ENCODE data around the gene NME7. TPM values are rescaled to one million over a fixed set of nuclear protein-coding genes. Genes with fewer than 3 reads are reported as not detected.

Gene NME7
- total and polyA plus RNA-seq, 2 experiments from 2014 or later = 39.1 to 48.5 TPM

DNA sequence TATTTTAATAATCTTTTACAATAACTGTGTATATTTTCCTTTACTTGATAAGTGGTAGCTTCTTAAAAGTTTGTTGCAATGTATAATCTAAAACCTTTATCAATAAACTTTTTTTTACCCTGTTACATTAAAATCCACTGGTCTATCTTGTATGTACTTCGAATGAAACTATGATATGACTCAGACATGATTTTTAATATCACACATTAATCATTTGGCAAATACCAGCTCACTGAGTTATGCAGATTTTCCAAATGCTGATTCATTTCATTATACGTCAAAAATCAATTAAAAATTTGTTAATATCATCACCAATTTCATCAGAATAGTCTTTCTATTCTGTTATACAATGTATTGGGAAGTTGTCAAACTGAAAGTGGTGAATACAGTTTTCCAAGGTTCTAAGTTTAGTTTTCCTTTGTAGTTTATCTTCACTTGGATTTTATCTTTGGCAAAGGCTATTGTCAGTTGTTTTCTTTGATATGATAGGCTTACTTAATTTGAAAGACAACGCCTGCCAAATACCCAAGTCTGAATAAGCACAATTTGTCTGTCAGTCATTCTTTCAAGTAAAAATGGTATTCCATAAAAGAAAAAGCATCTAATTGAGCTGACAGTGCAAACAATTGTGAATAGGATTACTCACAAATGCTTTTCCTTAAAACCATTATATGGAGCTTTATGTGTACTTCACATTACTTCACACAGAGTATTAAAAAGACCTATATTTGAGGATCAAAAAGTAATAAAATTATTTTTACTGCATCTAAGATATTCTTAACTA lies 127.0 kb downstream of the NME7 start:
- Mint-ChIP-seq H3K36me3 (ENCODE audit: low read depth) (no peaks in the 10 kb centered on the region), H3K9me3 (no peaks in the 10 kb centered on the region), H3K4me1 (peaks cover 3% of the 10 kb centered on the region; the same call in 1 of the 3 replicates), H3K27ac (no peak overlapping the region), H3K4me3 (no peak overlapping the region), H3K27me3 (ENCODE audit: insufficient read depth, low read depth, poor library complexity) (no peaks in the 10 kb centered on the region)
- 0 out of 2 replicates have a peak overlapping the region, but pooled peaks have one; percentile 7 for H3K4me2 ChIP-seq
- no peak overlapping the region for H3K4me3 ChIP-seq
- no peaks in the 10 kb centered on the region for H3K36me3 ChIP-seq (ENCODE audit: insufficient read depth)
- H3K79me2 ChIP-seq (replicated peaks; ENCODE audit: insufficient read depth) = no peaks in the 10 kb centered on the region
- no peak overlapping the region for H2AFZ ChIP-seq
- H3K27ac ChIP-seq (ENCODE audit: low read depth) = no peak overlapping the region
- DNase-seq (ENCODE audit: low spot score) = no peak
- ATAC-seq = no peak
- no peaks in the 10 kb centered on the region for H3F3A ChIP-seq (replicated peaks; ENCODE audit: low read depth)
- H3K27me3 ChIP-seq (ENCODE audit: insufficient read depth) = no peaks in the 10 kb centered on the region
- H4K20me1 ChIP-seq (replicated peaks; ENCODE audit: insufficient read depth) = no peaks in the 10 kb centered on the region
- no peaks in the 10 kb centered on the region for H3K9me2 ChIP-seq (ENCODE audit: insufficient read depth)
- peaks cover 7% of the 10 kb centered on the region; the same call in 1 of the 2 replicates for H3K4me1 ChIP-seq (ENCODE audit: insufficient read depth)
- TF ChIP-seq STAT1 (IDR thresholded peaks at IDR 0.05; ENCODE audit: unreplicated experiment) = no peak
- no peak for TF ChIP-seq POLR2AphosphoS5 (IDR thresholded peaks at IDR 0.05; ENCODE audit: low read depth)
- TF ChIP-seq, protein P1, sequence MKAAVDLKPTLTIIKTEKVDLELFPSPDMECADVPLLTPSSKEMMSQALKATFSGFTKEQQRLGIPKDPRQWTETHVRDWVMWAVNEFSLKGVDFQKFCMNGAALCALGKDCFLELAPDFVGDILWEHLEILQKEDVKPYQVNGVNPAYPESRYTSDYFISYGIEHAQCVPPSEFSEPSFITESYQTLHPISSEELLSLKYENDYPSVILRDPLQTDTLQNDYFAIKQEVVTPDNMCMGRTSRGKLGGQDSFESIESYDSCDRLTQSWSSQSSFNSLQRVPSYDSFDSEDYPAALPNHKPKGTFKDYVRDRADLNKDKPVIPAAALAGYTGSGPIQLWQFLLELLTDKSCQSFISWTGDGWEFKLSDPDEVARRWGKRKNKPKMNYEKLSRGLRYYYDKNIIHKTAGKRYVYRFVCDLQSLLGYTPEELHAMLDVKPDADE (IDR thresholded peaks at IDR 0.05) = no peak
- TF ChIP-seq ZNF331 (CRISPR knock-in tag; IDR thresholded peaks at IDR 0.05; ENCODE audit: low read depth) = no peak
- TF ChIP-seq EZH2 (IDR thresholded peaks at IDR 0.05; ENCODE audit: low read depth, unreplicated experiment) = no peak
- TF ChIP-seq CREB1 (CRISPR knock-in tag; IDR thresholded peaks at IDR 0.05; ENCODE audit: low read depth) = no peak
- no peak for TF ChIP-seq ZNF114 (CRISPR knock-in tag; IDR thresholded peaks at IDR 0.05)
- no peak for TF ChIP-seq JUNB (IDR thresholded peaks at IDR 0.05; ENCODE audit: unreplicated experiment)
- TF ChIP-seq, protein P2, sequence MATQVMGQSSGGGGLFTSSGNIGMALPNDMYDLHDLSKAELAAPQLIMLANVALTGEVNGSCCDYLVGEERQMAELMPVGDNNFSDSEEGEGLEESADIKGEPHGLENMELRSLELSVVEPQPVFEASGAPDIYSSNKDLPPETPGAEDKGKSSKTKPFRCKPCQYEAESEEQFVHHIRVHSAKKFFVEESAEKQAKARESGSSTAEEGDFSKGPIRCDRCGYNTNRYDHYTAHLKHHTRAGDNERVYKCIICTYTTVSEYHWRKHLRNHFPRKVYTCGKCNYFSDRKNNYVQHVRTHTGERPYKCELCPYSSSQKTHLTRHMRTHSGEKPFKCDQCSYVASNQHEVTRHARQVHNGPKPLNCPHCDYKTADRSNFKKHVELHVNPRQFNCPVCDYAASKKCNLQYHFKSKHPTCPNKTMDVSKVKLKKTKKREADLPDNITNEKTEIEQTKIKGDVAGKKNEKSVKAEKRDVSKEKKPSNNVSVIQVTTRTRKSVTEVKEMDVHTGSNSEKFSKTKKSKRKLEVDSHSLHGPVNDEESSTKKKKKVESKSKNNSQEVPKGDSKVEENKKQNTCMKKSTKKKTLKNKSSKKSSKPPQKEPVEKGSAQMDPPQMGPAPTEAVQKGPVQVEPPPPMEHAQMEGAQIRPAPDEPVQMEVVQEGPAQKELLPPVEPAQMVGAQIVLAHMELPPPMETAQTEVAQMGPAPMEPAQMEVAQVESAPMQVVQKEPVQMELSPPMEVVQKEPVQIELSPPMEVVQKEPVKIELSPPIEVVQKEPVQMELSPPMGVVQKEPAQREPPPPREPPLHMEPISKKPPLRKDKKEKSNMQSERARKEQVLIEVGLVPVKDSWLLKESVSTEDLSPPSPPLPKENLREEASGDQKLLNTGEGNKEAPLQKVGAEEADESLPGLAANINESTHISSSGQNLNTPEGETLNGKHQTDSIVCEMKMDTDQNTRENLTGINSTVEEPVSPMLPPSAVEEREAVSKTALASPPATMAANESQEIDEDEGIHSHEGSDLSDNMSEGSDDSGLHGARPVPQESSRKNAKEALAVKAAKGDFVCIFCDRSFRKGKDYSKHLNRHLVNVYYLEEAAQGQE (IDR thresholded peaks at IDR 0.05; ENCODE audit: unreplicated experiment) = no peak
- TF ChIP-seq EZH2phosphoT487 (IDR thresholded peaks at IDR 0.05; ENCODE audit: unreplicated experiment) = no peak
- no peak for TF ChIP-seq NANOG (IDR thresholded peaks at IDR 0.05; ENCODE audit: borderline replicate concordance)
- TF ChIP-seq, protein P3, sequence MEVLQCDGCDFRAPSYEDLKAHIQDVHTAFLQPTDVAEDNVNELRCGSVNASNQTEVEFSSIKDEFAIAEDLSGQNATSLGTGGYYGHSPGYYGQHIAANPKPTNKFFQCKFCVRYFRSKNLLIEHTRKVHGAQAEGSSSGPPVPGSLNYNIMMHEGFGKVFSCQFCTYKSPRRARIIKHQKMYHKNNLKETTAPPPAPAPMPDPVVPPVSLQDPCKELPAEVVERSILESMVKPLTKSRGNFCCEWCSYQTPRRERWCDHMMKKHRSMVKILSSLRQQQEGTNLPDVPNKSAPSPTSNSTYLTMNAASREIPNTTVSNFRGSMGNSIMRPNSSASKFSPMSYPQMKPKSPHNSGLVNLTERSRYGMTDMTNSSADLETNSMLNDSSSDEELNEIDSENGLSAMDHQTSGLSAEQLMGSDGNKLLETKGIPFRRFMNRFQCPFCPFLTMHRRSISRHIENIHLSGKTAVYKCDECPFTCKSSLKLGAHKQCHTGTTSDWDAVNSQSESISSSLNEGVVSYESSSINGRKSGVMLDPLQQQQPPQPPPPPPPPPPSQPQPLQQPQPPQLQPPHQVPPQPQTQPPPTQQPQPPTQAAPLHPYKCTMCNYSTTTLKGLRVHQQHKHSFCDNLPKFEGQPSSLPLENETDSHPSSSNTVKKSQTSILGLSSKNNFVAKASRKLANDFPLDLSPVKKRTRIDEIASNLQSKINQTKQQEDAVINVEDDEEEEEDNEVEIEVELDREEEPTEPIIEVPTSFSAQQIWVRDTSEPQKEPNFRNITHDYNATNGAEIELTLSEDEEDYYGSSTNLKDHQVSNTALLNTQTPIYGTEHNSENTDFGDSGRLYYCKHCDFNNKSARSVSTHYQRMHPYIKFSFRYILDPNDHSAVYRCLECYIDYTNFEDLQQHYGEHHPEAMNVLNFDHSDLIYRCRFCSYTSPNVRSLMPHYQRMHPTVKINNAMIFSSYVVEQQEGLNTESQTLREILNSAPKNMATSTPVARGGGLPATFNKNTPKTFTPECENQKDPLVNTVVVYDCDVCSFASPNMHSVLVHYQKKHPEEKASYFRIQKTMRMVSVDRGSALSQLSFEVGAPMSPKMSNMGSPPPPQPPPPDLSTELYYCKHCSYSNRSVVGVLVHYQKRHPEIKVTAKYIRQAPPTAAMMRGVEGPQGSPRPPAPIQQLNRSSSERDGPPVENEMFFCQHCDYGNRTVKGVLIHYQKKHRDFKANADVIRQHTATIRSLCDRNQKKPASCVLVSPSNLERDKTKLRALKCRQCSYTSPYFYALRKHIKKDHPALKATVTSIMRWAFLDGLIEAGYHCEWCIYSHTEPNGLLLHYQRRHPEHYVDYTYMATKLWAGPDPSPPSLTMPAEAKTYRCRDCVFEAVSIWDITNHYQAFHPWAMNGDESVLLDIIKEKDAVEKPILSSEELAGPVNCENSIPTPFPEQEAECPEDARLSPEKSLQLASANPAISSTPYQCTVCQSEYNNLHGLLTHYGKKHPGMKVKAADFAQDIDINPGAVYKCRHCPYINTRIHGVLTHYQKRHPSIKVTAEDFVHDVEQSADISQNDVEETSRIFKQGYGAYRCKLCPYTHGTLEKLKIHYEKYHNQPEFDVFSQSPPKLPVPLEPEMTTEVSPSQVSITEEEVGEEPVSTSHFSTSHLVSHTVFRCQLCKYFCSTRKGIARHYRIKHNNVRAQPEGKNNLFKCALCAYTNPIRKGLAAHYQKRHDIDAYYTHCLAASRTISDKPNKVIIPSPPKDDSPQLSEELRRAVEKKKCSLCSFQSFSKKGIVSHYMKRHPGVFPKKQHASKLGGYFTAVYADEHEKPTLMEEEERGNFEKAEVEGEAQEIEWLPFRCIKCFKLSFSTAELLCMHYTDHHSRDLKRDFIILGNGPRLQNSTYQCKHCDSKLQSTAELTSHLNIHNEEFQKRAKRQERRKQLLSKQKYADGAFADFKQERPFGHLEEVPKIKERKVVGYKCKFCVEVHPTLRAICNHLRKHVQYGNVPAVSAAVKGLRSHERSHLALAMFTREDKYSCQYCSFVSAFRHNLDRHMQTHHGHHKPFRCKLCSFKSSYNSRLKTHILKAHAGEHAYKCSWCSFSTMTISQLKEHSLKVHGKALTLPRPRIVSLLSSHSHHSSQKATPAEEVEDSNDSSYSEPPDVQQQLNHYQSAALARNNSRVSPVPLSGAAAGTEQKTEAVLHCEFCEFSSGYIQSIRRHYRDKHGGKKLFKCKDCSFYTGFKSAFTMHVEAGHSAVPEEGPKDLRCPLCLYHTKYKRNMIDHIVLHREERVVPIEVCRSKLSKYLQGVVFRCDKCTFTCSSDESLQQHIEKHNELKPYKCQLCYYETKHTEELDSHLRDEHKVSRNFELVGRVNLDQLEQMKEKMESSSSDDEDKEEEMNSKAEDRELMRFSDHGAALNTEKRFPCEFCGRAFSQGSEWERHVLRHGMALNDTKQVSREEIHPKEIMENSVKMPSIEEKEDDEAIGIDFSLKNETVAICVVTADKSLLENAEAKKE (CRISPR knock-in tag; IDR thresholded peaks at IDR 0.05) = no peak
- TF ChIP-seq, protein P4, sequence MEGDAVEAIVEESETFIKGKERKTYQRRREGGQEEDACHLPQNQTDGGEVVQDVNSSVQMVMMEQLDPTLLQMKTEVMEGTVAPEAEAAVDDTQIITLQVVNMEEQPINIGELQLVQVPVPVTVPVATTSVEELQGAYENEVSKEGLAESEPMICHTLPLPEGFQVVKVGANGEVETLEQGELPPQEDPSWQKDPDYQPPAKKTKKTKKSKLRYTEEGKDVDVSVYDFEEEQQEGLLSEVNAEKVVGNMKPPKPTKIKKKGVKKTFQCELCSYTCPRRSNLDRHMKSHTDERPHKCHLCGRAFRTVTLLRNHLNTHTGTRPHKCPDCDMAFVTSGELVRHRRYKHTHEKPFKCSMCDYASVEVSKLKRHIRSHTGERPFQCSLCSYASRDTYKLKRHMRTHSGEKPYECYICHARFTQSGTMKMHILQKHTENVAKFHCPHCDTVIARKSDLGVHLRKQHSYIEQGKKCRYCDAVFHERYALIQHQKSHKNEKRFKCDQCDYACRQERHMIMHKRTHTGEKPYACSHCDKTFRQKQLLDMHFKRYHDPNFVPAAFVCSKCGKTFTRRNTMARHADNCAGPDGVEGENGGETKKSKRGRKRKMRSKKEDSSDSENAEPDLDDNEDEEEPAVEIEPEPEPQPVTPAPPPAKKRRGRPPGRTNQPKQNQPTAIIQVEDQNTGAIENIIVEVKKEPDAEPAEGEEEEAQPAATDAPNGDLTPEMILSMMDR (conservative IDR thresholded peaks at IDR 0.05; ENCODE audit: low read depth in 2 of 2) = no peak
